Thyroid gland (tissue), 4 donors: Measurements from ENCODE around the gene BMP8B.
"Not testable (repeated sequence)": the region's sequence is repeated elsewhere in the genome, so short reads cannot be mapped to it uniquely, and the experiment has no call there.

Experiments
- CTCF ChIP-seq, 6 experiments: fragments of 200-600 bp in 3 of 6; fragments of 450-650 bp in 3 of 6; sonication (generic) in 3 of 6; IDR thresholded peaks; one replicate each; pipeline ENCODE4 v1.5.1; 2016 to 2019; ENCODE audit warnings: antibody characterized with exemption in 6 of 6, mild to moderate bottlenecking in 2 of 6, inconsistent platforms in 1 of 6, moderate library complexity in 1 of 6
- POLR2A ChIP-seq, 2 donors: fragments of 450-650 bp; IDR thresholded peaks; one replicate each; pipeline ENCODE4 v1.6.1; 2017; ENCODE audit warnings: antibody characterized with exemption in 2 of 2, mild to moderate bottlenecking in 2 of 2, moderate library complexity in 1 of 2

- TF ChIP-seq CTCF, POLR2A (IDR thresholded peaks at IDR 0.05): not testable (repeated sequence)
These were observed 34.8 kb upstream of the BMP8B start for GRCh38 chr1:39823450-39823849.
